Adrenal gland (tissue), 5 donors: Measurements from ENCODE around the gene PSMA8.
"Not testable (repeated sequence)": the region's sequence is repeated elsewhere in the genome, so short reads cannot be mapped to it uniquely, and the experiment has no call there.

Source experiments
- POLR2A ChIP-seq, 2 donors: fragments of 450-650 bp; IDR thresholded peaks; one replicate each; pipeline ENCODE4 v1.6.1; 2017; ENCODE audit warnings: antibody characterized with exemption in 2 of 2, mild to moderate bottlenecking in 2 of 2, moderate library complexity in 1 of 2
- TF ChIP-seq, protein P1 (sequence below), 6 experiments: fragments of 450-650 bp in 4 of 6; fragments of 200-600 bp in 2 of 6; sonication (generic) in 1 of 6; IDR thresholded peaks; 1 replicate in 5 of 6; 2 replicates in 1 of 6; pipeline versions ENCODE4 v1.5.1 to v1.8.0; 2016 to 2021; ENCODE audit warnings: antibody characterized with exemption in 6 of 6, mild to moderate bottlenecking in 2 of 6, moderate library complexity in 1 of 6
- donor health status: DM: no; HTN: no; CAD: no.

DNA sequence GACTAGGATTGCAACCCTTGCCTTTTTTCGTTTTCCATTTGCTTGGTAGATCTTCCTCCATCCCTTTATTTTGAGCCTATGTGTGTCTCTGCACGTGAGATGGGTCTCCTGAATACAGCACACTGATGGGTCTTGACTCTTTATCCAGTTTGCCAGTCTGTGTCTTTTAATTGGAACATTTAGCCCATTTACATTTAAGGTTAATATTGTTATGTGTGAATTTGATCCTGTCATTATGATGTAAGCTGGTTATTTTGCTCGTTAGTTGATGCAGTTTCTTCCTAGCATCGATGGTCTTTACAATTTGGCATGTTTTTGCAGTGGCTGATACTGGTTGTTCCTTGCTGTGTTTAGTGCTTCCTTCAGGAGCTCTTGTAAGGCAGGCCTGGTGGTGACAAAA lies 108.7 kb downstream of the PSMA8 start:
- not testable (repeated sequence) for TF ChIP-seq POLR2A (IDR thresholded peaks at IDR 0.05)
- TF ChIP-seq, protein P1, sequence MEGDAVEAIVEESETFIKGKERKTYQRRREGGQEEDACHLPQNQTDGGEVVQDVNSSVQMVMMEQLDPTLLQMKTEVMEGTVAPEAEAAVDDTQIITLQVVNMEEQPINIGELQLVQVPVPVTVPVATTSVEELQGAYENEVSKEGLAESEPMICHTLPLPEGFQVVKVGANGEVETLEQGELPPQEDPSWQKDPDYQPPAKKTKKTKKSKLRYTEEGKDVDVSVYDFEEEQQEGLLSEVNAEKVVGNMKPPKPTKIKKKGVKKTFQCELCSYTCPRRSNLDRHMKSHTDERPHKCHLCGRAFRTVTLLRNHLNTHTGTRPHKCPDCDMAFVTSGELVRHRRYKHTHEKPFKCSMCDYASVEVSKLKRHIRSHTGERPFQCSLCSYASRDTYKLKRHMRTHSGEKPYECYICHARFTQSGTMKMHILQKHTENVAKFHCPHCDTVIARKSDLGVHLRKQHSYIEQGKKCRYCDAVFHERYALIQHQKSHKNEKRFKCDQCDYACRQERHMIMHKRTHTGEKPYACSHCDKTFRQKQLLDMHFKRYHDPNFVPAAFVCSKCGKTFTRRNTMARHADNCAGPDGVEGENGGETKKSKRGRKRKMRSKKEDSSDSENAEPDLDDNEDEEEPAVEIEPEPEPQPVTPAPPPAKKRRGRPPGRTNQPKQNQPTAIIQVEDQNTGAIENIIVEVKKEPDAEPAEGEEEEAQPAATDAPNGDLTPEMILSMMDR (IDR thresholded peaks at IDR 0.05) = not testable (repeated sequence)
